HG03280 (cell line): Measurements from ENCODE around the gene ARHGAP27.
"Not testable (repeated sequence)": the region's sequence is repeated elsewhere in the genome, so short reads cannot be mapped to it uniquely, and the experiment has no call there.

Experiments used
- ATAC-seq: cut with Tn5 transposase; IDR thresholded peaks from one replicate; pipeline ENCODE4 v1.9.1; 2021; ENCODE audit warnings: mild to moderate bottlenecking, moderate library complexity; ENCODE audit not compliant: unreplicated experiment

Gene ARHGAP27, protein sequence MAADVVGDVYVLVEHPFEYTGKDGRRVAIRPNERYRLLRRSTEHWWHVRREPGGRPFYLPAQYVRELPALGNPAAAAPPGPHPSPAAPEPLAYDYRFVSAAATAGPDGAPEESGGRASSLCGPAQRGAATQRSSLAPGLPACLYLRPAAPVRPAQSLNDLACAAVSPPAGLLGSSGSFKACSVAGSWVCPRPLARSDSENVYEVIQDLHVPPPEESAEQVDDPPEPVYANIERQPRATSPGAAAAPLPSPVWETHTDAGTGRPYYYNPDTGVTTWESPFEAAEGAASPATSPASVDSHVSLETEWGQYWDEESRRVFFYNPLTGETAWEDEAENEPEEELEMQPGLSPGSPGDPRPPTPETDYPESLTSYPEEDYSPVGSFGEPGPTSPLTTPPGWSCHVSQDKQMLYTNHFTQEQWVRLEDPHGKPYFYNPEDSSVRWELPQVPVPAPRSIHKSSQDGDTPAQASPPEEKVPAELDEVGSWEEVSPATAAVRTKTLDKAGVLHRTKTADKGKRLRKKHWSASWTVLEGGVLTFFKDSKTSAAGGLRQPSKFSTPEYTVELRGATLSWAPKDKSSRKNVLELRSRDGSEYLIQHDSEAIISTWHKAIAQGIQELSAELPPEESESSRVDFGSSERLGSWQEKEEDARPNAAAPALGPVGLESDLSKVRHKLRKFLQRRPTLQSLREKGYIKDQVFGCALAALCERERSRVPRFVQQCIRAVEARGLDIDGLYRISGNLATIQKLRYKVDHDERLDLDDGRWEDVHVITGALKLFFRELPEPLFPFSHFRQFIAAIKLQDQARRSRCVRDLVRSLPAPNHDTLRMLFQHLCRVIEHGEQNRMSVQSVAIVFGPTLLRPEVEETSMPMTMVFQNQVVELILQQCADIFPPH

GRCh38 chr17:45432405-45433158 lies at the start of gene ARHGAP27:
Gene ARHGAP27, minus strand, starts transcription at chr17:45432870. Its CDS starts 2,591 bp downstream, at chr17:45430279.
- no peak for ATAC-seq

DNA sequence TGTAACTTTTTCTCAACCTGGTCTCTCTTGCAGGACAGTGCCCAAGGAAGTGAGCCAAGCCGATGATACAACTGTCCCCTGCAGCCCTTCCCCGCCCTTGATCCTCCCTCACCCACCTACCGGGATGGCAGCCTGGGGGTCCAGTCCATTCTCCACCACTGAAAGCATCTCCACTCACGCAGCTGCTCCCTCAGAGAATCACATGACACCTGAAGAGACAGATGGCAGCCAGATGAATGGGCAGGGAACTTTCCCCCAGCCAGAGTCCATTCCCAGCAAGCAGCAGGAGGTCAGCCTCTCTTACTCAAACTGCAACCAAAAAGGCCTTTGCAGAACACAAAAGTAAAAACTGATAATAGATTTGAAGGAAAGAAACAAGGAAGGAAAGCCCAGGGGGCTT lies 49.6 kb upstream of the ARHGAP27 start:
- ATAC-seq = not testable (repeated sequence)

DNA sequence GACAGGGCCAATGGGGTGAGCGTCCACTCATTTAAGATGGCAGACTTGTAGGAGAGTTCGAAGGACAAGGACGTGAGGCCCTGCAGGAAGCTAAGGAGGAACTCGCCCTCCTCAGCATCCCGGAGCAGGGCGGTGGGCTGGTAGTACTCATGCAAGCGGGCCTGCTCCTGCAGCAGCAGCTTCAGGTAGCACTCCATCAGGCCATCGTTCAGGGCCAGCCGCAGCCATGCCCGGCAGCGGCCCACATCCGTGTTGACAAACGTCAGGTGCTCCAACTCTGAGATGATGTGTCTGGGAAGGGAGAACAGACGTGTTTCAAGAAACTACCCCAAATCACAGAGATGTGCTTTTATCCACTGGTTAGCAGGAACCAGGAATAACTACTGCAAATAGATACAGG lies 42.8 kb upstream of the ARHGAP27 start:
- ATAC-seq = not testable (repeated sequence)

- not testable (repeated sequence) for ATAC-seq
These were observed 39.6 kb upstream of the ARHGAP27 start for GRCh38 chr17:45472249-45472648.

DNA sequence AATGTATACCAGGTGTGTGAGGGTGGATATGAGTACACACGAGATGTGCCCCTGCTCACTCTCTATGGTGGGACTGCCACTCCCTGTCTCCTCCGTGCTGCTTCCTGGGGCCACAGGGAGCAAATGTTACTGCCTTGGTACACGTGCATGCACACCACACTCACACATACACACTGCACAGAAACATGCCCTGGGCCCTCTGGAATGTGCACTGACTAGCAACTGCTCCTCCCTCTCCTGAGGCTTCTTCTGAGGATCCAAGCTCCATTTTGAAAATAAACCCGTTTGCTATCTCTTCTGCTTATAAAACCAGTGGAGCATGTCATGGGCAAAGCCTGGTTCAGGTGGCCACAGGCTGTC lies 36.5 kb upstream of the ARHGAP27 start:
- ATAC-seq = not testable (repeated sequence)

DNA sequence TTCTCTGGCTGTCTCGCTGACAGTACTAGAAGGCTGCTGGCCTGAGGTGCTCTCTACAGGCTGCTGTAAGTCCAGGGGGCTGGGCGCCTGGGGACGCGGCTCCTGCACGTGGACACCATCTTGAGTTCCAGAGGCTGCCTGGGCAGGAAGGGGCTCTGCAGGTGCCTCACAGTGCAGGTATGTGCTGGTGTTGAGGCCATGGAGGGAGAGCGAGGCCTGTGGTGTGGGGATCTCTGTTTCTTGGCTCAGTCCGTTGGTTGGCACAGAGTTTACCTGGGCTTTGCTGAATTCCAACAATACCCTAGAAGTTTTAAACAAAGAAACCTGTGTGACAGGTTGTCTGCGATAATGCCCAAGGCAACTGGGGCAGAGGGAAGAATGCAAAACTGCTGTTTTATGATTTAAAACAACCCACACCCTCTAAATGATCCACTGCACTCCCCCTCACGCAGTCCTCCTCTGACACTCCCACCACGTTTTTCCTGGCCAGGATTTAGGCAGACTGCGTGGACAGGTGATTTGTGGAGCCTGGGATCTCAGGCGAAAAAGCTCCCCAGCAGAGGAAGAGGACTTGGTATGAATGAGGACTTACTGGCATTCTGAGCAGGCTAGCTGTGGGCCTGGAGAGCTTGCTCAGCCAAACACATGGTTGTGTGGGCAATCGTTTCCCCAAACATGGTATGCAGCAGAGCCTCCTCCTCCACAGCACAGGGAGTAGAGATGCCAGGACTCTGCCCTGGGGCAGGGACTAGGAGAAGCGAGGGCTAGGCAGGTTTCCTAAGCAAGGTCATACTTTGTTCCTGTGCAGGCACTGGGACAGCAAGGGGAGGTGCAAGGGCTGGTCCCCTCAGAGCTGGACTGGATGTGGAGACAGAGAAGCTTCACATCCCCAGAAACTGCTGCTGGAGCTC lies 35.9 kb upstream of the ARHGAP27 start:
- ATAC-seq = not testable (repeated sequence)

- ATAC-seq = peak; percentile 76
These were observed 29.1 kb upstream of the ARHGAP27 start for GRCh38 chr17:45461524-45462327.

DNA sequence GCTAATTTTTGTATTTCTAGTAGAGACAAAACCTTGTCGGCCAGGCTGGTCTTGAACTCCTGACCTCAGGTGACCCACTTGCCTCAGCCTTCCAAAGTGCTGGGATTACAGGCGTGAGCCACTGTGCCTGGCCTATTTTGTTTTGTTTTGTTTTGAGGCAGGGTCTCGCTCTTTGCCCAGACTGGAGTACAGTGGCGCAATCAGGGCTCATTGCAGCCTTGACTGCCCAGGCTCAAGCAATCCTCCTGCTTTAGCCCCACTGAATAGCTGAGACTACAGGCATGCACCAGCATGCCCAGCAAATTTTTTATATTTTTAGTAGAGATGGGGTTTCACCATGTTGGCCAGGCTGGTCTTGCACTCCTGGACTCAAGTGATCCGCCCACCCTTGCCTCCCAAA lies 27.8 kb upstream of the ARHGAP27 start:
- ATAC-seq = not testable (repeated sequence)

- ATAC-seq = not testable (repeated sequence)
These were observed 21.7 kb upstream of the ARHGAP27 start for GRCh38 chr17:45454341-45454740.

GRCh38 chr17:45453731-45454130 lies 21.1 kb upstream of the ARHGAP27 start:
- not testable (repeated sequence) for ATAC-seq

DNA sequence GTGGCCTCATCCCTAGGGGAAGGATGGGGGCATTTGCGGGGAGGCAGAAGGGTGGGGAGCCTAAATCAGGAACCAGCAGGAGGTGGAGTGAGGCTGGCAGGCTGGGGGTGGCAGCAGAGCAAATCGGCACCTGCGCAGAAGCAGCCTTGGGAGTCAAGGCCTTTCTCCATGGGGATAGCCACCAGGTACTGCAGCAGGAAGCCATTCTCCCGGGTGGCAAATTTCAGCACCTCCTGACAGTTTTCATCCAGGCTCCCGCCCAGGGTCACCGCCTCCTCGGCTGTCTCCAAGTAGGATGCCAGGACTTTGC lies 20.5 kb upstream of the ARHGAP27 start:
- not testable (repeated sequence) for ATAC-seq

GRCh38 chr17:45452329-45453224 lies 19.9 kb upstream of the ARHGAP27 start:
- ATAC-seq = not testable (repeated sequence)

GRCh38 chr17:45451660-45452059 lies 19.0 kb upstream of the ARHGAP27 start:
- not testable (repeated sequence) for ATAC-seq

GRCh38 chr17:45451131-45451530 lies 18.5 kb upstream of the ARHGAP27 start:
- no peak for ATAC-seq

GRCh38 chr17:45449708-45450329 lies 17.1 kb upstream of the ARHGAP27 start:
- ATAC-seq = not testable (repeated sequence)

DNA sequence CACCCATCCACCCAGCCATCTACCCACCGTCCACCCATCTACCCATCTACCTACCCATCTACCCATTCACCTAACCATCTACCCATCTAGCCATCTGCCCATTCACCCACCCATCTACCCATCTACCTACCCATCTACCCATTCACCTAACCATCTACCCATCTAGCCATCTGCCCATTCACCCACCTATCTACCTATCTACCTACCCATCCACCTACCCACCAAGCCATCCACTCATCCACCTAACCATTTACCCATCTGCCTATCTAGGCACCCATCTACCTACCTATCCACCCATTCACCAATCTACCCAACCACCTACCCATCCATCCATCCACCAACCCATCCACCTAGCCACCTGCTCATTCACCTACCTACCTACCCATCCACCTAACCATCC lies 16.6 kb upstream of the ARHGAP27 start:
- ATAC-seq = not testable (repeated sequence)

- ATAC-seq = not testable (repeated sequence)
These were observed 15.8 kb upstream of the ARHGAP27 start for GRCh38 chr17:45448483-45448882.

DNA sequence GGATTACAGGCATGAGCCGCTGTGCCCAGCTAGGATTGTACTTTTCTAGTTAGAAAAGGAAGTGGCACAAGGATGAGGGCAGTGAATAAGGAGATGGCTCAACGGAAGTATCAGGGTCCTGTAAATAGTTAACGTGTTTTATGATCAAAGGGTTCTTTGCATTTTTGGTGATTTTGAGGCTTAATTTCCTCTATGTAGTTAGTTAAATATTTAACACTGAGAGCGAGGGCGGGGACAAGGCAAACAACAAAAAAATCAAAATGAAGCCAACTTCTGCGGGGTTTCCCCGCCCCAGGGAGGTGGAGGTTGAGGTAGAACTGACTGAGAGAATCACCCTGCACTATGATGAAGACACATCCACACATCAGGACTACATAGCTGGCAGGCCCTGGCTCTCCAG lies 15.4 kb upstream of the ARHGAP27 start:
- not testable (repeated sequence) for ATAC-seq
